Left ventricle myocardium inferior (tissue), 1 donor: Measurements from ENCODE around the gene FRMD3. TPM values are rescaled to one million over a fixed set of nuclear protein-coding genes. Genes with fewer than 3 reads are reported as not detected.

Experiments used
- DNase-seq: peaks from one replicate; pipeline ENCODE4 v3.0.0-alpha.2; 2020
- H3K27ac ChIP-seq: fragments of 200-600 bp; replicated peaks from 2 replicates; pipeline ENCODE4 v1.8.0; 2021
- H3K27me3 ChIP-seq: fragments of 200-600 bp; 2 replicates; pipeline ENCODE4 v1.8.0; 2021; ENCODE audit warnings: low read depth
- H3K36me3 ChIP-seq: fragments of 200-600 bp; 2 replicates; pipeline ENCODE4 v1.8.0; 2021
- H3K4me1 ChIP-seq: fragments of 200-600 bp; 2 replicates; pipeline ENCODE4 v1.8.0; 2021
- H3K4me3 ChIP-seq: fragments of 200-600 bp; 2 replicates; pipeline ENCODE4 v1.8.0; 2021; ENCODE audit warnings: mild to moderate bottlenecking, moderate library complexity
- H3K9me3 ChIP-seq: fragments of 200-600 bp; replicated peaks from 2 replicates; pipeline ENCODE4 v1.8.0; 2021
- intact Hi-C: fragments of 100-400 bp; cut with micrococcal nuclease; formaldehyde crosslinking; loops from one replicate; pipeline ENCODE4 v1.11.0; 2022
- total RNA-seq: library from RNA; stranded (reverse); fragmentation: NEBNext Ultra II Directional; extraction: Animal tissue kit (Norgen Biotek cat#: 25700); gene quantifications from one replicate; pipeline ENCODE4 v1.2.1, GENCODE V29; 2021
- TF ChIP-seq, protein P1 (sequence below): fragments of 200-600 bp; IDR thresholded peaks from 2 replicates; pipeline ENCODE4 v1.8.0; 2021; ENCODE audit warnings: antibody characterized with exemption, mild to moderate bottlenecking, borderline replicate concordance
- donor health status: DM: no; HTN: yes; CAD: no; lungs with severe emphysema.

The FRMD3 gene
- total RNA-seq, 1 donor from 2014 or later = 131 TPM

DNA sequence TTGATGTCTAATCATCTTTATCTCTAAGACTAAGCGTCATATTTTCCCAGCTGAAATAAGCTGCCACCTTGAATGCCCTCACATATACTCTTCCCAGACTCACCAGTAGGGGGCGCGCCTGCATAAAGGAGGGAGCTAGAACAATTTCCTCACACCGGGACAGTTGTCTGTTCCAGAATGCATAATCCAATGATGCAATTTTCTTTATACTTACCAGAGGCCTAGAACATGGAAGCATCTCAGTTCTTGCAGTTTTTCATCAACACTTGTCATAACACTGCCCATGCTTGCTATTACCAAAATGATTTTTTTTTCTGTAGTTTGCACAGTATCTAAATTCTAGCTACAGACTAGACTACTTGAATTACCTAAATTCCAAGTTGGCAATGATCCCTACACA, 203.9 kb downstream of the FRMD3 start:
- TF ChIP-seq, protein P1, sequence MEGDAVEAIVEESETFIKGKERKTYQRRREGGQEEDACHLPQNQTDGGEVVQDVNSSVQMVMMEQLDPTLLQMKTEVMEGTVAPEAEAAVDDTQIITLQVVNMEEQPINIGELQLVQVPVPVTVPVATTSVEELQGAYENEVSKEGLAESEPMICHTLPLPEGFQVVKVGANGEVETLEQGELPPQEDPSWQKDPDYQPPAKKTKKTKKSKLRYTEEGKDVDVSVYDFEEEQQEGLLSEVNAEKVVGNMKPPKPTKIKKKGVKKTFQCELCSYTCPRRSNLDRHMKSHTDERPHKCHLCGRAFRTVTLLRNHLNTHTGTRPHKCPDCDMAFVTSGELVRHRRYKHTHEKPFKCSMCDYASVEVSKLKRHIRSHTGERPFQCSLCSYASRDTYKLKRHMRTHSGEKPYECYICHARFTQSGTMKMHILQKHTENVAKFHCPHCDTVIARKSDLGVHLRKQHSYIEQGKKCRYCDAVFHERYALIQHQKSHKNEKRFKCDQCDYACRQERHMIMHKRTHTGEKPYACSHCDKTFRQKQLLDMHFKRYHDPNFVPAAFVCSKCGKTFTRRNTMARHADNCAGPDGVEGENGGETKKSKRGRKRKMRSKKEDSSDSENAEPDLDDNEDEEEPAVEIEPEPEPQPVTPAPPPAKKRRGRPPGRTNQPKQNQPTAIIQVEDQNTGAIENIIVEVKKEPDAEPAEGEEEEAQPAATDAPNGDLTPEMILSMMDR = peak; percentile 96
- no peaks in the 10 kb centered on the region for H3K27me3 ChIP-seq
- H3K27ac ChIP-seq = peak overlapping the region; percentile 24
- no peaks in the 10 kb centered on the region for H3K9me3 ChIP-seq
- H3K4me1 ChIP-seq = peaks cover 11% of the 10 kb centered on the region
- intact Hi-C loops = loop anchor here (10.0 kb wide), 1 partner anchor 120 kb away; no protein-coding TSS in a partner anchor
- DNase-seq = peak; percentile 83
- H3K4me3 ChIP-seq = no peak overlapping the region
- H3K36me3 ChIP-seq = no peaks in the 10 kb centered on the region

DNA sequence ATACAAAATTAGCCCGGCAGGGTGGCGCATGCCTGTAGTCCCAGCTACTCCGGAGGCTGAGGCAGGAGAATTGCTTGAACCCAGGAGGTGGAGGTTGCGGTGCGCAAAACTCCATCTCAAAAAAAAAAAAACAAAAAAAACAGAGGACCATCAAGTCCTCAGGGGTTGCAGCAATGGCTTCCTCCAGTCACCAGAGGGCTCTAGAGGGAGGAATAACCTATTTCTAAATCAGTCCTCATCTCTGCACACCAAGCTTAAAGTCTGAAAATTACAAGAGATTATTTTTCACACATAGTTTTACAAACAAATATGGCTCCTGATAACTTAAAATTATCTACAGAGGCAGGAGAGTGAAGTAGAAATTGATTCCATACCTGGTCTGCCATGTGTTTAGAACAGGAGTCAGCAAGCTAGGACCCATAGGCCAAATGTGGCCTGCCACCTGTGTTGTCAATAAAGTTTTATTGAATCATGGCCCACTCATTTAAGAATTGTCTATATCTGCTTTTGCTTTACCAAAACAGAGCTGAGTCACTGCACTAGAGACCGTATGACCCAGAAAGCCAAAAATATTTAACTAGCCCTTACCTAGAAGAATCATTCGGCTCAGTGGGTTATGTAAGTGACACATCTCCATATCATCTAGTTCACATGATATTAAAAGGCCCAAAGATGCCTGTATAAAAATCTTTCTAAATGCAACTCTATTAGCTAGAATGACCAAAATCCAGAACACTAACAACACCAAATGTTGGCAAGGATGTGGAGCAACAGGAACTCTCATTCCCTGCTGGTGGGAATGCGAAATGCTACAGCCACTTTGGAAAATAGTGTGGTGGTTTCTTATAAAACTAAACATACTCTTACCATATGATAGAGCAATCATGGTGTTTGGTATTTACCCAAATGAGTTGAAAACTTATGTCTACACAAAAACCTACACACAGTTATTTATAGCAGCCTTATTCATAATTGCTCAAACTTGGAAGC, 207.7 kb downstream of the FRMD3 start:
- no peak for DNase-seq
- Histone ChIP-seq H3K27ac (no peak overlapping the region), H3K9me3 (no peaks in the 10 kb centered on the region), H3K27me3 (no peaks in the 10 kb centered on the region), H3K36me3 (no peaks in the 10 kb centered on the region), H3K4me3 (no peak overlapping the region), H3K4me1 (peaks cover 24% of the 10 kb centered on the region)
- TF ChIP-seq, protein P1 = no peak
- intact Hi-C loops = loop anchor here (10.0 kb wide), 1 partner anchor 116 kb away; no protein-coding TSS in a partner anchor

DNA sequence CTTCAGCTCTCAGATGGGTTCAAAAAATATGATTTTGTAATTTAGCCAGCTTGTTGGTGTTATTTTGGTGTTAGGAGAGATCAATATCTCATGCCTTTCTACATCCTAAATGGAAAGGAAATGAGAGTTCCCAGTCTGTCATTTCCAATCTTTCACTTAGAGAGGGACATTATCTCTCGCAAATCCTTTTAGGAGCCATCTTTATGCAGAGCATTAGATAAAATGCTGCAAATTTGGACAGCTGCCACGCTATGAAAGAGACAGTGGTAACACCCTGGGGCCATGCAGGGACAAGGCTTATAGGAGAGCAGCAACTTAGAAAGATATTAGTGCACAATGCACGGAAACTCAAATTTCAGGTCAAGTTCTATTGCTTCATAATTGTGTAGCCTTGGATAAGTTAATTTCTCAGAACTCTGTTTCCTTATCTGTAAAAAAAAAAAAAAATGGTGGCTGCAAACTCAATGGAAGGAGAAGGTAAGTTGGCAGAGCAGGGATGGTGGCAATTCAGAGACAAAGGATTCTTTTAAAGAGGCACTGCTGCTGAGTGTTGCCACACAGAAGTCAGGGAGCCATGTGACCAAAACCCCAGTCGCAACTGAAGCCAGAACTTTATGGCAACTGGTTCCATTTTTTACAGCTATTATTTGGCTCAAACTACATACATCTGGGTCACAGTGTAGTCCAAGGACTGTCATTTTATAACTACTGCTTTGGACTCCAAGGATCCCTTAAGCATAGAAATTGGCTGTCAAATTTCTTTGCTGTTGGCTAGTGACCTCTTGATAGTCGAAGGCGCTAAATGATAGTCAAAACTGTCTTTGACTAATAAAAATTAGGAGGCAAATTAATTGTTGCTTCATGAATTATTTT, 210.2 kb downstream of the FRMD3 start:
- Histone ChIP-seq H3K27me3 (no peaks in the 10 kb centered on the region), H3K9me3 (peaks cover 4% of the 10 kb centered on the region), H3K36me3 (peaks cover 3% of the 10 kb centered on the region), H3K27ac (peak overlapping the region; percentile 17), H3K4me3 (no peak overlapping the region), H3K4me1 (peaks cover 13% of the 10 kb centered on the region)
- intact Hi-C loops = no loop called here
- TF ChIP-seq, protein P1 = no peak
- DNase-seq = no peak

DNA sequence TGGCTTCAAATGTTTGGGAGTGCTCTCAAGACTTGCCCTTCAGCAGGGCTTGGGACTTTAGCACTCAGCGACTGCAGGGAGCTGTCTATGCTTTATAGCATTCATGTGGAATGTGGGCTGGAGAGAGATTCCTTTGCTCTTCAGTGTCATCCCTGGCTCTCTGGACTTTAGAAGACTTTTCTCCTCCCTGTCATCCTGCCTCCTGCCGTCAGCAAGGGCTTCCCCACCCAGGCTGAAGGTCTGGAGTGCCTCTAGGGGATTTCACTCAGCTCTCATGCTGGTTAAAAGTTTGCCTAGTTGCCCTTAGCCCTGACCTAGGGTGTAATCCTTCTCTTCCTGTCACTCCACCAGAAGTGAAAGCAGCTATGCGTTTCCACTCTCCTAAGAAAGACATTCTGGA, 210.9 kb downstream of the FRMD3 start:
- TF ChIP-seq, protein P1 = no peak
- Histone ChIP-seq H3K27ac (peak overlapping the region; percentile 17), H3K9me3 (peaks cover 4% of the 10 kb centered on the region), H3K4me1 (peaks cover 13% of the 10 kb centered on the region), H3K27me3 (no peaks in the 10 kb centered on the region), H3K36me3 (peaks cover 5% of the 10 kb centered on the region), H3K4me3 (no peak overlapping the region)
- intact Hi-C loops = no loop called here
- DNase-seq = no peak

DNA sequence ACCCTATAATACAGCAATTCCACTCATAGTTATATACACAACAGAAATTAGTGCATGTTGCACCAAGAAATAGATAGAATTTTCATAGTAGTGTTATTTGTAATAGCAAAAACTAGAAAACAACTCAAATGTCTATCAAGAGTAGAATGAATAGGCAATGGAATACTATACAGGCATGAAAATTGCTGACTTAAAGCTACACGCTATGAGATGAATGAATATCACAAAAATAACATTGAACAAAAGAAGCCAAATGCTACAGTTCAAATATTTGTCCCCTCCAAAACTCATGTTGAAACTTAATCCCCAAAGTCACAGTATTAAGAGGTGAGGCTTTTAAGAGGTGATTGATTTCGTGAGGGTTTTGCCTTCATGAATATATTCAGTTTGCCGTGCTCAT, 215.1 kb downstream of the FRMD3 start:
- TF ChIP-seq, protein P1 = no peak
- Histone ChIP-seq H3K4me3 (no peak overlapping the region), H3K27ac (no peak overlapping the region), H3K36me3 (peaks cover 5% of the 10 kb centered on the region), H3K27me3 (no peaks in the 10 kb centered on the region), H3K4me1 (peaks cover 8% of the 10 kb centered on the region), H3K9me3 (peaks cover 4% of the 10 kb centered on the region)
- no peak for DNase-seq
- intact Hi-C loops = no loop called here
